Measurements from ENCODE around the gene KIAA0040.

Gene KIAA0040

GRCh38 chr1:175183586-175183985 is 9.0 kb downstream of the KIAA0040 start:
- Histone ChIP-seq H3K27ac (ENCODE audit: extremely low read depth, low read depth, low read length) (no peak overlapping the region), H3K36me3 (ENCODE audit: control insufficient read depth in 2 of 2, insufficient read depth in 1 of 2, low read length in 2 of 2) (no peaks in the 10 kb centered on the region), H3K9me3 (ENCODE audit: control insufficient read depth, insufficient read depth, low read depth, low read length) (no peaks in the 10 kb centered on the region), H3K4me1 (ENCODE audit: control insufficient read depth, insufficient read depth, low read length) (no peaks in the 10 kb centered on the region), H3K4me3 (ENCODE audit: low read depth, low read length) (no peak overlapping the region)
- POLR2A ChIA-PET: interaction anchor here (1.0 kb wide), 1 partner anchor 8 kb away, joined by 5 read pairs; no protein-coding TSS in a partner anchor
- TF ChIP-seq TCF7L2 (IDR thresholded peaks at IDR 0.05; ENCODE audit: borderline replicate concordance, low read depth, low read length): no peak
- TF ChIP-seq ZSCAN4 (tag by site-specific recombination; IDR thresholded peaks at IDR 0.05): no peak
- no peak for TF ChIP-seq ZNF19 (tag by site-specific recombination; IDR thresholded peaks at IDR 0.05; ENCODE audit: low read depth)
- no peak for TF ChIP-seq ZFP69B (tag by site-specific recombination; IDR thresholded peaks at IDR 0.05)
- no peak for TF ChIP-seq RBAK (tag by site-specific recombination; IDR thresholded peaks at IDR 0.05)
- no peak for TF ChIP-seq ZNF362 (tag by site-specific recombination; IDR thresholded peaks at IDR 0.05)
- no peak for TF ChIP-seq ZBTB17 (tag by site-specific recombination; IDR thresholded peaks at IDR 0.05)
- TF ChIP-seq SP7 (tag by site-specific recombination; IDR thresholded peaks at IDR 0.05): no peak
- no peak for TF ChIP-seq HOXD13 (CRISPR knock-in tag; IDR thresholded peaks at IDR 0.05; ENCODE audit: borderline replicate concordance)
- no peak for TF ChIP-seq ZNF626 (tag by site-specific recombination; IDR thresholded peaks at IDR 0.05)
- no peak for TF ChIP-seq ZNF280D (tag by site-specific recombination; IDR thresholded peaks at IDR 0.05)
- CTCF ChIA-PET: interaction anchor here (0.6 to 1.9 kb wide), 3 partner anchors 28 to 157 kb away, joined by 3 to 12 read pairs (median 8); no protein-coding TSS in a partner anchor

- TF ChIP-seq HOXC10 (CRISPR knock-in tag; IDR thresholded peaks at IDR 0.05) (no peak), ZNF214 (tag by site-specific recombination; IDR thresholded peaks at IDR 0.05; ENCODE audit: borderline replicate concordance) (no peak), ZNF280C (tag by site-specific recombination; IDR thresholded peaks at IDR 0.05) (no peak), SP3 (tag by site-specific recombination; IDR thresholded peaks at IDR 0.05) (no peak), ZNF146 (tag by site-specific recombination; IDR thresholded peaks at IDR 0.05) (no peak), RBAK (tag by site-specific recombination; IDR thresholded peaks at IDR 0.05) (no peak), ZFP37 (tag by site-specific recombination; IDR thresholded peaks at IDR 0.05) (no peak), ZNF600 (tag by site-specific recombination; IDR thresholded peaks at IDR 0.05) (no peak), ZBTB20 (tag by site-specific recombination; IDR thresholded peaks at IDR 0.05) (no peak), ZIC2 (tag by site-specific recombination; IDR thresholded peaks at IDR 0.05) (no peak), ZNF530 (tag by site-specific recombination; IDR thresholded peaks at IDR 0.05; ENCODE audit: low read depth) (no peak)
- Histone ChIP-seq H3K36me3 (ENCODE audit: control insufficient read depth in 2 of 2, insufficient read depth in 1 of 2, low read length in 2 of 2) (no peaks in the 10 kb centered on the region), H3K4me3 (ENCODE audit: low read depth, low read length) (no peak overlapping the region), H3K4me1 (ENCODE audit: control insufficient read depth, insufficient read depth, low read length) (no peaks in the 10 kb centered on the region), H3K27ac (ENCODE audit: extremely low read depth, low read depth, low read length) (no peak overlapping the region), H3K9me3 (ENCODE audit: control insufficient read depth, insufficient read depth, low read depth, low read length) (no peaks in the 10 kb centered on the region)
- POLR2A ChIA-PET: no interaction called here
- CTCF ChIA-PET: interaction anchor here (1.5 to 1.9 kb wide), 2 partner anchors 27 to 30 kb away, joined by 8 to 12 read pairs; no protein-coding TSS in a partner anchor
Observed at GRCh38 chr1:175182201-175182746, 10.3 kb downstream of the KIAA0040 start.
